ENCODE measurements around the gene USP6. TPM values are rescaled to one million over a fixed set of nuclear protein-coding genes. Genes with fewer than 3 reads are reported as not detected.
A peak's percentile ranks its signal among the peaks of the same experiment; 100 is the strongest.
"Not testable (repeated sequence)": the region's sequence is repeated elsewhere in the genome, so short reads cannot be mapped to it uniquely, and the experiment has no call there.

The USP6 gene
- total RNA-seq, 6 donors from 2014 or later: 0.15 to 8.4 (median 0.29) TPM; not detected in 1

DNA sequence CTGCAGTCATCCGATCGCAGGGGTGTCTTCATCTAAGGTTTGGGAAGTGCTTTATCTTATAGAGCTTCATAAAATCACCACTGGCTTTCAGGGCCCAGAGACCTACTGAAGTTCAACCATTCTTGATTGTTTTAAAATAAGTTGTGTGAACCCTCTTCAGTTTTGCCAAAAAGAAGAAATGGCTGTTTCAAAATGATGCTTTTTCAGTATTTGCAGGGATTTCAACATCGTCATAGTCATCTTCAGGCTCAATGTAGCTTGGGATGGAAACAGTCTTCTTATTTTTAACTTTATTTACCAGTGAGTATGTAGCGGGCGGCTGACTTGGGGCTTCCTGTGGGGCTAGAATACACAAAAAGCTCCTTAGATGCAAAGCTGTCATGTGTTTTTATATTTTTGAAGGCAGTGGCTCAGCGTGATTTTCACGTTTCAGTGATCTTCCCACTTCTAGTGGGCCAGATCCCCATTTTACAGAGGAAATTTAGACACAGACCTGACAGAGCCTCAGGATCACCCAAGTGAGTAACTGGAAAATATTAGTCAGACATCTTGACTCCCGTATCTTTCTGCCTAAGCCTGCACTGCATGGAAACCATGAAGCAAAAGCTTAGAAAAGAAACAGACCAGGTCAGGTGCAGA lies 94.9 kb downstream of the USP6 start:
- TF ChIP-seq CTCF (IDR thresholded peaks at IDR 0.05): no peak
- TF ChIP-seq POLR2AphosphoS5 (IDR thresholded peaks at IDR 0.05): no peak
- no peak for TF ChIP-seq POLR2A (IDR thresholded peaks at IDR 0.05)
- TF ChIP-seq EP300 (IDR thresholded peaks at IDR 0.05): no peak
- no peak for ATAC-seq (ENCODE audit: low FRiP score in 2 of 2)

GRCh38 chr17:5211458-5211857 lies 95.6 kb downstream of the USP6 start:
- Histone ChIP-seq H3K4me1 (peaks cover 0 to 16% (median 0%) of the 10 kb centered on the region in 4 donors), H3K27me3 (no peaks in the 10 kb centered on the region), H3K27ac (peak overlapping the region in 2 of 4 donors; percentile 40 to 61), H3K9me3 (no peaks in the 10 kb centered on the region), H3K36me3 (peaks cover 2 to 19% (median 8%) of the 10 kb centered on the region in 4 donors), H3K4me3 (no peak overlapping the region)
- DNase-seq: no peak
- TF ChIP-seq POLR2AphosphoS5 (IDR thresholded peaks at IDR 0.05) (no peak), EP300 (IDR thresholded peaks at IDR 0.05) (no peak), CTCF (IDR thresholded peaks at IDR 0.05) (no peak), POLR2A (IDR thresholded peaks at IDR 0.05) (no peak)
- peak in 1 of 2 donors; percentile 63 for ATAC-seq (ENCODE audit: low FRiP score in 2 of 2)
- WGBS, 2 donors: 89 to 90% methylated on average over 7 of the region's 7 CpGs

More for the DNA sequence above, 94.9 kb downstream of the USP6 start:
- peak overlapping the region in 3 of 4 donors; percentile 30 to 61 (median 40) for H3K27ac ChIP-seq
- H3K4me1 ChIP-seq: peaks cover 0 to 16% (median 0%) of the 10 kb centered on the region in 4 donors
- no peaks in the 10 kb centered on the region for H3K9me3 ChIP-seq
- DNase-seq: no peak
- peaks cover 2 to 16% (median 8%) of the 10 kb centered on the region in 4 donors for H3K36me3 ChIP-seq
- whole genome bisulfite sequencing, 2 donors: 78 to 87% methylated on average over 8 of the region's 8 CpGs
- no peaks in the 10 kb centered on the region for H3K27me3 ChIP-seq
- no peak overlapping the region for H3K4me3 ChIP-seq

DNA sequence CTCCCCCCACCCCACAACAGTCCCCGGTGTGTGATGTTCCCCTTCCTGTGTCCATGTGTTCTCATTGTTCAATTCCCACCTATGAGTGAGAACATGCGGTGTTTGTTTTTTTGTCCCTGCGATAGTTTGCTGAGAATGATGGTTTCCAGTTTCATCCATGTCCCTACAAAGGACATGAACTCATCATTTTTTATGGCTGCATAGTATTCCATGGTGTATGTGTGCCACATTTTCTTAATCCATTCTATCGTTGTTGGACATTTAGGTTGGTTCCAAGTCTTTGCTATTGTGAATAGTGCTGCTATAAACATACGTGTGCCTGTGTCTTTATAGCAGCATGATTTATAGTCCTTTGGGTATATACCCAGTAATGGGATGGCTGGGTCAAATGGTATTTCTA lies 101.7 kb downstream of the USP6 start:
- H3K27ac ChIP-seq; H3K9me3 ChIP-seq; DNase-seq; H3K4me3 ChIP-seq; H3K27me3 ChIP-seq; ATAC-seq (ENCODE audit: low FRiP score in 2 of 2): not testable (repeated sequence)
- H3K4me1 ChIP-seq: peaks cover 0 to 25% (median 7%) of the 10 kb centered on the region in 4 donors
- 95 to 100% methylated on average over 3 to 5 of the region's 5 CpGs for WGBS, 2 donors
- H3K36me3 ChIP-seq: peaks cover 0 to 14% (median 4%) of the 10 kb centered on the region in 4 donors

DNA sequence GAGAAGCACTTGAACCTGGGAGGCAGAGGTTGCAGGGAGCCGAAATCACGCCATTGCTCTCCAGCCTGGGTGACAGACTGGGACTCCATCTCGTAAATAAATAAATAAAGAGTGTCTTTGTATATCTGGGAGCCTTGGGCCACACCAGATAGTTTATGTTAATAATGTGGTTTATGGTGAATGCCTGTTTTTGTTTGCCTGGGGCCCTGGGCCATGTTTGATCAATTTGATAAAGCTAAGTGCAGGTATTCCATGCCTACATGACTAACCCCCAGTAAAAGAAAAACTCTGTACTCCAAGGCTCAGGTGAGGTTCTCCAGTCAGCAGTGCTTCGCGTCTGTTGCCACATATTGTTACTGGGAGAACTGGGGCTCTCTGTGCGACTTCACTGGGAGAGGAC lies 103.7 kb downstream of the USP6 start:
- WGBS, 2 donors: 90 to 97% methylated on average over 6 of the region's 6 CpGs
- no peak overlapping the region for H3K27ac ChIP-seq
- H3K4me1 ChIP-seq: peaks cover 0 to 16% (median 7%) of the 10 kb centered on the region in 4 donors
- no peak for TF ChIP-seq POLR2AphosphoS5 (IDR thresholded peaks at IDR 0.05)
- no peak for TF ChIP-seq EP300 (IDR thresholded peaks at IDR 0.05)
- TF ChIP-seq POLR2A (IDR thresholded peaks at IDR 0.05): no peak
- TF ChIP-seq CTCF (IDR thresholded peaks at IDR 0.05): no peak
- H3K36me3 ChIP-seq: peaks cover 0 to 14% (median 4%) of the 10 kb centered on the region in 4 donors
- DNase-seq (no peak), ATAC-seq (ENCODE audit: low FRiP score in 2 of 2) (no peak)
- H3K4me3 ChIP-seq: no peak overlapping the region
- no peaks in the 10 kb centered on the region for H3K27me3 ChIP-seq
- H3K9me3 ChIP-seq: no peaks in the 10 kb centered on the region

DNA sequence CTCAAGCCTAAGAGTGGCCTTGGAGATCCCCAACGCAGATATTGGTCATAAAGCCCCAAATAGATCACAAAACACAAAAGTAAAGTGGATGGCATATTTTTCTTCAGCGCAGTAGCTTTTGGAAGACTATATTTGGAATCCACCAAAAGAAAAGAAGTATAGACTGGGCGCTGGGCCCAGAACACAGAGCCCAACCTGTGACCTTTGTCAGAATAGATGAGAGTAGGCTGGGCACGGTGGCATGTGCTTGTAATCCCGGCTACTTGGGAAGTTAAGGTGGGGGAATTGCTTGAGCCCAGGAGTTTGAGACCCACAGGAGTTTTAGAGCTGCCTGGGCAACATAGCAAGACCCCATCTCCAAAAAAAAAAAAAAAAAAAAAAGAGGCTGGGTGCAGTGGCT lies 104.2 kb downstream of the USP6 start:
- no peak overlapping the region for H3K27ac ChIP-seq
- DNase-seq: no peak
- H3K9me3 ChIP-seq: no peaks in the 10 kb centered on the region
- TF ChIP-seq POLR2AphosphoS5 (IDR thresholded peaks at IDR 0.05): no peak
- no peak for TF ChIP-seq EP300 (IDR thresholded peaks at IDR 0.05)
- TF ChIP-seq POLR2A (IDR thresholded peaks at IDR 0.05): no peak
- no peak for TF ChIP-seq CTCF (IDR thresholded peaks at IDR 0.05)
- no peak for ATAC-seq (ENCODE audit: low FRiP score in 2 of 2)
- H3K27me3 ChIP-seq: no peaks in the 10 kb centered on the region
- H3K4me1 ChIP-seq: peaks cover 0 to 16% (median 7%) of the 10 kb centered on the region in 4 donors
- WGBS, 2 donors: 95 to 96% methylated on average over 5 of the region's 5 CpGs
- H3K4me3 ChIP-seq: no peak overlapping the region
- H3K36me3 ChIP-seq: peaks cover 0 to 13% (median 4%) of the 10 kb centered on the region in 4 donors

DNA sequence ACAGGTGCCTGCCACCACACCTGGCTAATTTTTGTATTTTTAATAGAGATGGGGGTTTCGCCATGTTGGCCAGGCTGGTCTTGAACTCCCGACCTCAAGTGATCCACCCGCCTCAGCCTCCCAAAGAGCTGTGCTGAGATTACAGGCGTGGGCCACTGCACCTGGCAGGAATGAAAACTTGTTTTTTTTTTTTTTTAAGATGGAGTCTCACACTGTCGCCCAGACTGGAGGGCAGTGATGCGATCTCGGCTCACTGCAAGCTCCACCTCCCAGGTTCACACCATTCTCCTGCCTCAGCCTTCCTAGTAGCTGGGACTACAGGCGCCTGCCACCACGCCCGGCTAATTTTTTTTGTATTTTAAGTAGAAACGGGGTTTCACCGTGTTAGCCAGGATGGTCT lies 106.1 kb downstream of the USP6 start:
- H3K9me3 ChIP-seq; DNase-seq; ATAC-seq (ENCODE audit: low FRiP score in 2 of 2); H3K27me3 ChIP-seq; H3K36me3 ChIP-seq; H3K4me3 ChIP-seq: not testable (repeated sequence)
- WGBS, 2 donors: 92 to 93% methylated on average over 12 of the region's 12 CpGs
- H3K4me1 ChIP-seq: peaks cover 7 to 28% (median 15%) of the 10 kb centered on the region in 4 donors
- peak overlapping the region in 3 of 4 donors; percentile 38 to 73 (median 42) for H3K27ac ChIP-seq

Measured in upper lobe of left lung (tissue), 6 donors.